RWPE1 (cell line): ENCODE data around the gene MMP10.
"Not testable (repeated sequence)": the region's sequence is repeated elsewhere in the genome, so short reads cannot be mapped to it uniquely, and the experiment has no call there.

Experiments
- CTCF ChIA-PET: fragments of 350-600 bp; sonication (Branson Sonifier 250); formaldehyde crosslinking; extraction: SDS; loops from one replicate; lab custom pipeline; 2021; lab: Yijun Ruan, JAX
- POLR2A ChIA-PET: fragments of 400-600 bp; formaldehyde crosslinking; extraction: SDS; loops from one replicate; lab custom pipeline; 2020; ENCODE audit warnings: antibody characterized with exemption; ENCODE audit not compliant: low non-redundant PET; lab: Yijun Ruan, JAX
- DNase-seq: peaks from one replicate; pipeline ENCODE4 v3.0.0; 2012; ENCODE audit warnings: low spot score
- H3K27ac ChIP-seq: fragments of 450-650 bp; 2 replicates; pipeline ENCODE4 v1.5.1; 2017
- TF ChIP-seq, protein P1 (sequence below): fragments of 450-650 bp; conservative IDR thresholded peaks from 2 replicates; pipeline ENCODE4 v1.5.1; 2017; ENCODE audit warnings: low read depth, mild to moderate bottlenecking

MMP10 gene

DNA sequence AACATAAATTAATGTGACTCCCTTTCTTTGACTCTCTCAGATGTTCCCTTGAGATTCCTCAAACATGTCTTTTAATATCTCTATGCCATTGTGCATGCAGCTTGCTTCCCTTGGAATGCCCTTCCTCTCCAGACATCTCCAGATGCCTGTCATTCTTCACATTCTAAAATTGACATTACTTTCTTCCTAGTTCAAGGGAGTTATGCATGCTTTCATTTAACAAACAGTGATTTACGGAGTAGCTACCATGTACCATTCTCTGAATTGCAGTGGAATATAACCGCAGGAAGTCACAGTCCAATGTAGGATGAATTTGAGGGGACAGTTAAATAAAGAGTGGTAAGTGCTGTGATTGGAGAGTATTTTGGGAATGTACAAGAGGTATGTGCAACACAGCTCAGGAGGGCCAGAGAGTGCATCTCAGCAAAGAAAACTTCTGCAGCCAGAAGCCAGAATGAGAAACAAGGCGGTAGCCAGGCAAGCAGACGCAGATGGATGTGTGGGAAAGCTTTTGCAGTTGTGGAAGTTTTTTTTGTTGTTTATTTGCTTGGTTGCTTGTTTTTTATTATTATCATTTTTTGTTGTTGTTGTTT lies 18.7 kb downstream of the MMP10 start:
- ChIA-PET POLR2A (no interaction called here), CTCF (interaction anchor here (0.6 to 0.7 kb wide), 2 partner anchors 28 to 95 kb away, joined by 3 read pairs; no protein-coding TSS in a partner anchor)
- TF ChIP-seq, protein P1, sequence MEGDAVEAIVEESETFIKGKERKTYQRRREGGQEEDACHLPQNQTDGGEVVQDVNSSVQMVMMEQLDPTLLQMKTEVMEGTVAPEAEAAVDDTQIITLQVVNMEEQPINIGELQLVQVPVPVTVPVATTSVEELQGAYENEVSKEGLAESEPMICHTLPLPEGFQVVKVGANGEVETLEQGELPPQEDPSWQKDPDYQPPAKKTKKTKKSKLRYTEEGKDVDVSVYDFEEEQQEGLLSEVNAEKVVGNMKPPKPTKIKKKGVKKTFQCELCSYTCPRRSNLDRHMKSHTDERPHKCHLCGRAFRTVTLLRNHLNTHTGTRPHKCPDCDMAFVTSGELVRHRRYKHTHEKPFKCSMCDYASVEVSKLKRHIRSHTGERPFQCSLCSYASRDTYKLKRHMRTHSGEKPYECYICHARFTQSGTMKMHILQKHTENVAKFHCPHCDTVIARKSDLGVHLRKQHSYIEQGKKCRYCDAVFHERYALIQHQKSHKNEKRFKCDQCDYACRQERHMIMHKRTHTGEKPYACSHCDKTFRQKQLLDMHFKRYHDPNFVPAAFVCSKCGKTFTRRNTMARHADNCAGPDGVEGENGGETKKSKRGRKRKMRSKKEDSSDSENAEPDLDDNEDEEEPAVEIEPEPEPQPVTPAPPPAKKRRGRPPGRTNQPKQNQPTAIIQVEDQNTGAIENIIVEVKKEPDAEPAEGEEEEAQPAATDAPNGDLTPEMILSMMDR: no peak
- H3K27ac ChIP-seq: no peak overlapping the region
- DNase-seq: no peak

DNA sequence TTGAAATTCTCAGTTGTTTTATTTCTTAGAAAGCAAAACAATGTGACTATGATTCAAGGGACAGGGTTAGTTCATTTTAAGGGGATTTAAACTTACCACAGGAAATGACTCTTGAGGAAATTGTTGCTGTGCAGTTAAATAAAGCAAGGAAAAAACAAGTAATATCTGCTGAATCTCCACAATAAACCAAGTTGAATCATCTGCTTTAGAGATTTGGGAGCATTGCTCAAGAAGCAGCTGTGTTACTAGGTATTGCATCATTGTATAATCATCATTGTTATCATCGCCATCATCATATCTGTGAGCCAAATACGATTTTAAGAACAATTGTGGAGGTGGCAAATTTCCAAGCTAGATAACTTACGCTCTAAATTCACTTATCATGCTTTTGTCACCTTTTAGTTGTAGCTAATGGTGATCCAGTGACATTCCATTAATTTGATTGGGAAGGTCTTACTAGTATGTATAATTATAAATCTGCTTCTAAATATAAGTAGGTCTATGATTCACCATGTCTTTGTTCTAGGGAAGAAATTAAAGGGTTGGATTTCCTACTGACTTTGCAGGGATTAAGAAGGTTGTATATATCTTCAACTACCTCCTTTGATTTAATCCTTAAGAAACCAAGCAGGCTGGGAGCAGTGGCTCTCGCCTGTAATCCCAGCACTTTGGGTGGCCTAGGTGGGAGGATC lies 19.9 kb downstream of the MMP10 start:
- DNase-seq: peak; percentile 92
- CTCF ChIA-PET: interaction anchor here (0.6 kb wide), 1 partner anchor 94 kb away, joined by 4 read pairs; no protein-coding TSS in a partner anchor
- TF ChIP-seq, protein P1: no peak
- POLR2A ChIA-PET: no interaction called here
- peak overlapping the region; percentile 70 for H3K27ac ChIP-seq

DNA sequence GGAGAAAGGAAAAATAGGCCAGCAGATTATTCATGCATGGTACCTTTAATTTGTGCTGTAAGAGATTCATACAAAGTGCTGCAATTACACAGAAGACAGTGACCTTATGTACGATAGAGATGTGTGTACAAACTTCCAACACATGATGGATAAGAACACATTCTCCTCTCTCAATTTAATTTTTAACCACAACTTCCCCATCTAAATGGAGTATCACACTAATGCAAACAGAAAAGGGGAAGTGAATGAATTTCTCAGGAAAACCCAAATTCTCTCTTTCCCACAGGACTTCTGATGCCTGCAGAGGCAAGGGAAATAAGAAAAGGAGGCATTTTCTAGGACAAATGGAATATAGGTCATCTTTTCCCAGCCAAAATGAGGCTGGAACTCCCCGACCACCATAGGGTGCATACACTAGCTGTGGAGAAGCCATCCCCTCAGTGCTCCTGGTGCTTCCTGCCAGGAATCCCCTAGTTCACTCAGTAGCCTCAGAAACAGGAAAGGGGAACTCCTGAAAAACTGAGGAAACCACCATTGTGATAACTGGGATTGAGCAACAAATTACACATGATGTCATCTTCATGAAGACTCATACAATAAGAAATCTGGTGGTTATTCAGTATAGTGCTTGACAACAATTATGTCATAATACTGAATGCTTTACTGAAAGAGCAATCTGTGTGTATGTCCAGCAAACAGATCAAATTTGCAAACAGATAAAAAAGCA lies 22.4 kb downstream of the MMP10 start:
- CTCF ChIA-PET: no interaction called here
- TF ChIP-seq, protein P1: no peak
- POLR2A ChIA-PET: no interaction called here
- DNase-seq: peak; percentile 22
- H3K27ac ChIP-seq: no peak overlapping the region

DNA sequence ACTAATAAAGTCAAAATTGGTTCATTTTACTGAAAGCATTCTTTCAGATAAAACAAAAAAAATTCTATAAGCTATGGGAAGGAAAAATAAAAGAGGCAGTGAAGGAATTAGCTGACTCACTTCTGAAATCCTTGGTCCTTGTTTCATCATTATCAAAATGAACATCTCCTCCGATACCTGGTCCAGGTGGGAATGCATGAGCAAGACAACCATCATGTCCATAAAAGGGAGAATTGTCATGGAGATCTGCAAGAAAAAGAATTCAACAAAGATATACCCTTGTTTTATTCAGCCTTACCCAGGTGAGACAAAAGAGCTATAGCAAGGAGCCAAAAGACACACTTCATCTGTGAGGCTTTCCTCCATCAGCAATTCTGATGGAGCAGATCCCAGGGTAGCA lies 27.2 kb downstream of the MMP10 start:
- no peak for DNase-seq
- TF ChIP-seq, protein P1: no peak
- H3K27ac ChIP-seq: no peak overlapping the region
- ChIA-PET POLR2A (no interaction called here), CTCF (interaction anchor here (0.7 to 1.2 kb wide), 2 partner anchors 27 to 214 kb away, joined by 3 read pairs; partner anchors contain the start of gene MMP10)

DNA sequence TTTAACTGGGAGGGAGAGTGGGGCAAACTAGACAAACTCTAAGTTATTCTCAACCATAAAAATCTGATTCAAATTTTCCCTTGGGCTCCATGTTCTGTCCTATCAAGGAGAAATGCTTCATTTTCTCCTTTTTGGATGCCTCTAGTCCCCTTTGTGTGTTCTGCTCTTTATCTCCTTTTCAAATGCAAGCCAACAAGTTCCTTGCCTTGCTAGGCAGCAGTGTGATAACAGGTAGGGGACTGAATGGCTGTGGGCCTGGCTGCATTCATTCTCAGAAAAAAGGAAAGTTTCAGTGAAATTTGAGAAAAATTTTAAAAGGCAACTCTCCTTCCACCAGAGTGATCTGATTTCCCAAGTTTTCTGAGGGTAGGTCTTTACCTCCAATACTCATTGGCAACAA lies 28.8 kb downstream of the MMP10 start:
- no peak for DNase-seq
- ChIA-PET POLR2A (no interaction called here), CTCF (no interaction called here)
- H3K27ac ChIP-seq: no peak overlapping the region
- TF ChIP-seq, protein P1: no peak

DNA sequence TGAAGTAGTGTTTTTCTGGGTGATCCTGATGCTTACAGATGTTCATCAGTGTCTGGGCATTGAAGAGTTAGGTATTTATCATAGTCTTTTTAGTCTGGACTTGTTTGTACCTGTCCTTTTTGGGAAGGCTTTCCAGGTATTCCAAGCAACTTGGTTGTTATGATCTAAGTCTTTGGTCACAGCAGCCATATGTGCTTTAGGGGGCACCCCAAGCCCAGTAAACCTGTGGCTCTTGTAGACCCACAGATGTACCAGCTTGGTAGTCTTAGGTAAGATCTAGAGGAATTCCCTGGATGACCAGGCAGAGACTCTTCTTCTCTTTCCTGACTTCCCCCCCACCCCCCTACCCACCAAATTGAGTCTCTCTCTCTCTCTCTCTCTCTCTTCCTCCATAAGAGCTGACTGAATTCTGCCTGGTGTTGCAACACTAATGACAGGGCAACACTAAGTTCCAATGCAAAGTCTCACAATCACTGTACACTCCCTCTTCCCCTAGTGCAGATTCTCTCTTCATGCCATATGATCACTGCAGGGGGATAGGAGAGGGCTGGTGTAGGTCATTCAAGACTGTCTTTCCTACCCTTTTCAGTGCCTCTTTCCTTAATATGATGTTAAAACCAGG lies 31.2 kb downstream of the MMP10 start:
- POLR2A ChIA-PET: no interaction called here
- CTCF ChIA-PET: no interaction called here
- DNase-seq: no peak
- TF ChIP-seq, protein P1: no peak
- H3K27ac ChIP-seq: no peak overlapping the region

DNA sequence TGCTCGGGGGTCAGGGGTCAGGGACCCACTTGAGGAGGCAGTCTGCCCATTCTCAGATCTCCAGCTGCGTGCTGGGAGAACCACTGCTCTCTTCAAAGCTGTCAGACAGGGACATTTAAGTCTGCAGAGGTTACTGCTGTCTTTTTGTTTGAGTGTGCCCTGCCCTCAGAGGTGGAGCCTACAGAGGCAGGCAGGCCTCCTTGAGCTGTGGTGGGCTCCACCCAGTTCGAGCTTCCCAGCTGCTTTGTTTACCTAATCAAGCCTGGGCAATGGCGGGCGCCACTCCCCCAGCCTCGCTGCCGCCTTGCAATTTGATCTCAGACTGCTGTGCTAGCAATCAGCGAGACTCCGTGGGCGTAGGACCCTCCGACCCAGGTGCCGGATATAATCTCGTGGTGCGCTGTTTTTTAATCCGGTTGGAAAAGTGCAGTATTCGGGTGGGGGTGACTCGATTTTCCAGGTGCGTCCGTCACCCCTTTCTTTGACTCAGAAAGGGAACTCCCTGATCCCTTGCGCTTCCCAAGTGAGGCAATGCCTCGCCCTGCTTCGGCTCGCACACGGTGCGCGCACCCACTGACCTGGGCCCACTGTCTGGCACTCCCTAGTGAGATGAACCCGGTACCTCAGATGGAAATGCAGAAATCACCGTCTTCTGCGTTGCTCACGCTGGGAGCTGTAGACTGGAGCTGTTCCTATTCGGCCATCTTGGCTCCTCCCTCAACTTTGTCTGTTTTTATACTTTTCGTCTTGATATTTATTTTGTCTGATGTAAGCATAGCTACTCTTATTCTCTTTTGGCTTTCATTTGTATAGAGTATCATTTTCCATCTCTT lies 33.5 kb downstream of the MMP10 start:
- POLR2A ChIA-PET: not testable (repeated sequence)
- H3K27ac ChIP-seq: peak overlapping the region; percentile 70

More for the DNA sequence above, 33.5 kb downstream of the MMP10 start:
- DNase-seq, CTCF ChIA-PET: not testable (repeated sequence)
